ENCODE data around the gene SLC24A3. TPM values are rescaled to one million over a fixed set of nuclear protein-coding genes. Genes with fewer than 3 reads are reported as not detected.

Gene SLC24A3
- total RNA-seq, 1 donor from 2014 or later = 14.0 TPM

GRCh38 chr20:19696620-19697019 is 484.2 kb downstream of the SLC24A3 start:
- Mint-ChIP-seq H3K4me1 (ENCODE audit: unreplicated experiment) (peaks cover 27% of the 10 kb centered on the region), H3K27ac (no peak overlapping the region), H3K4me3 (no peak overlapping the region), H3K36me3 (peaks cover 21% of the 10 kb centered on the region), H3K27me3 (no peaks in the 10 kb centered on the region), H3K9me3 (peaks cover 9% of the 10 kb centered on the region)
- TF ChIP-seq CTCF (conservative IDR thresholded peaks at IDR 0.05) = no peak
- DNase-seq (ENCODE audit: extremely low spot score, unreplicated experiment) = no peak

GRCh38 chr20:19697415-19697814 is 485.0 kb downstream of the SLC24A3 start:
- no peak for DNase-seq (ENCODE audit: extremely low spot score, unreplicated experiment)
- H3K4me3 Mint-ChIP-seq = no peak overlapping the region
- no peak for TF ChIP-seq CTCF (conservative IDR thresholded peaks at IDR 0.05)
- peaks cover 28% of the 10 kb centered on the region for H3K36me3 Mint-ChIP-seq
- H3K9me3 Mint-ChIP-seq = peaks cover 14% of the 10 kb centered on the region
- peak overlapping the region; percentile 71 for H3K27ac Mint-ChIP-seq
- no peaks in the 10 kb centered on the region for H3K27me3 Mint-ChIP-seq
- H3K4me1 Mint-ChIP-seq (ENCODE audit: unreplicated experiment) = peaks cover 23% of the 10 kb centered on the region

GRCh38 chr20:19699180-19699971 is 486.9 kb downstream of the SLC24A3 start:
- Mint-ChIP-seq H3K9me3 (peaks cover 18% of the 10 kb centered on the region), H3K27ac (no peak overlapping the region), H3K4me1 (ENCODE audit: unreplicated experiment) (peaks cover 11% of the 10 kb centered on the region), H3K4me3 (no peak overlapping the region), H3K27me3 (no peaks in the 10 kb centered on the region), H3K36me3 (peaks cover 29% of the 10 kb centered on the region)
- DNase-seq (ENCODE audit: extremely low spot score, unreplicated experiment) = no peak
- no peak for TF ChIP-seq CTCF (conservative IDR thresholded peaks at IDR 0.05)

GRCh38 chr20:19701429-19701828 is 489.0 kb downstream of the SLC24A3 start:
- Mint-ChIP-seq H3K9me3 (peaks cover 18% of the 10 kb centered on the region), H3K27ac (no peak overlapping the region), H3K4me1 (ENCODE audit: unreplicated experiment) (no peaks in the 10 kb centered on the region), H3K27me3 (no peaks in the 10 kb centered on the region), H3K4me3 (no peak overlapping the region), H3K36me3 (peaks cover 29% of the 10 kb centered on the region)
- no peak for DNase-seq (ENCODE audit: extremely low spot score, unreplicated experiment)
- no peak for TF ChIP-seq CTCF (conservative IDR thresholded peaks at IDR 0.05)

GRCh38 chr20:19706463-19706862 is 494.0 kb downstream of the SLC24A3 start:
- H3K4me3 Mint-ChIP-seq = no peak overlapping the region
- H3K36me3 Mint-ChIP-seq = peaks cover 7% of the 10 kb centered on the region
- H3K4me1 Mint-ChIP-seq (ENCODE audit: unreplicated experiment) = peaks cover 18% of the 10 kb centered on the region
- no peak overlapping the region for H3K27ac Mint-ChIP-seq
- H3K9me3 Mint-ChIP-seq = peaks cover 9% of the 10 kb centered on the region
- no peak for TF ChIP-seq CTCF (conservative IDR thresholded peaks at IDR 0.05)
- H3K27me3 Mint-ChIP-seq = no peaks in the 10 kb centered on the region
- DNase-seq (ENCODE audit: extremely low spot score, unreplicated experiment) = no peak

Data from type B pancreatic cell (in vitro differentiated cells).